HFF-Myc (cell line): ENCODE results near the gene VWA5A.

Experiments used
- DNase-seq: peaks from one replicate; pipeline ENCODE4 v3.0.0-alpha.2; 2011; ENCODE audit warnings: low read depth; ENCODE audit errors: extremely low read depth
- H3K4me3 ChIP-seq: replicated peaks from 2 replicates; pipeline ENCODE4 v1.5.1; 2011; ENCODE audit warnings: low read depth, mild to moderate bottlenecking, control low read depth, low read length
- TF ChIP-seq, protein P1 (sequence below): IDR thresholded peaks from 2 replicates; pipeline ENCODE4 v1.5.1; 2012; ENCODE audit warnings: mild to moderate bottlenecking, low read depth, low read length, control low read depth; ENCODE audit errors: missing control alignments

Gene VWA5A

DNA sequence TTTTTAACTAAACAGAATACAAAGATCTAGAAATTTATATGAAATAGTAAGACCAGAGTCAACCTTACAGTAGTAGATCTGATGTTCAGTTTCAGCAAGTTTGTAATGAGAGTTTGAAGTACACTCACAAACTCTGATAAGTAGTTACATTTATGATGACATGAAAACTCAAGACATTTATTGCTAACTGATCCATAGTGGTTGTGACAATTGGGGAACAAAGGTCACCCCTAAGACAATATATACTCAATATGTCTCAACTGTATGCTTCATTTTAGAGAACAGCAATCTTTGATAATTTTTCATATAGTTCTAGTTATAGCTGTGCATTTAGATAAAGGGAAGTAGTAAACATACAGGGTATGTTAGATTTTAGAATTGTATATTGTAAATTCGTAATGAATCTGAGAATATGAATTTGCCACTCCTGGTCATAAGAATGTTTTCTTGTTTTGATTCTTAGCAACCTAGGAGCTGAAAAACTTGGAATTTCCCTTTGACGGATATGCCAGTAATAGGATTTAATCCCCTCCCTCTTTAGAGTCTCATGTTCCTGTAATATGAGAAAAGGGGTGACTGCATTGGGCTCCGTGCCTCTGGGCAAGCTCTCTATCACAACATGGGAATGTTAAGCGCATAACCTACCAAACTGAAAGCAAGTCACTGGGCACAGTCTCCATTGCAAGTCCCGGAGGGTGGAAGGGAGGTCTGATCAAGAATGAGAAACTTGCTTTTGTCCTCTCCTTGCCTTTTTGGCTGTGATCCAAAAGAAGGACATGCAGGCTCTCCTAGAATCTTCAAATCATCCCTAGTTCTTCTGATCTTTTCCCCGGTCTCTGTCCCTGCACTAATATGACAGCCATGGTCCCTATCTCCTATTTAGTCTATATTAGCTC is 79.3 kb downstream of the VWA5A start:
- DNase-seq: no peak
- H3K4me3 ChIP-seq: no peak overlapping the region
- TF ChIP-seq, protein P1, sequence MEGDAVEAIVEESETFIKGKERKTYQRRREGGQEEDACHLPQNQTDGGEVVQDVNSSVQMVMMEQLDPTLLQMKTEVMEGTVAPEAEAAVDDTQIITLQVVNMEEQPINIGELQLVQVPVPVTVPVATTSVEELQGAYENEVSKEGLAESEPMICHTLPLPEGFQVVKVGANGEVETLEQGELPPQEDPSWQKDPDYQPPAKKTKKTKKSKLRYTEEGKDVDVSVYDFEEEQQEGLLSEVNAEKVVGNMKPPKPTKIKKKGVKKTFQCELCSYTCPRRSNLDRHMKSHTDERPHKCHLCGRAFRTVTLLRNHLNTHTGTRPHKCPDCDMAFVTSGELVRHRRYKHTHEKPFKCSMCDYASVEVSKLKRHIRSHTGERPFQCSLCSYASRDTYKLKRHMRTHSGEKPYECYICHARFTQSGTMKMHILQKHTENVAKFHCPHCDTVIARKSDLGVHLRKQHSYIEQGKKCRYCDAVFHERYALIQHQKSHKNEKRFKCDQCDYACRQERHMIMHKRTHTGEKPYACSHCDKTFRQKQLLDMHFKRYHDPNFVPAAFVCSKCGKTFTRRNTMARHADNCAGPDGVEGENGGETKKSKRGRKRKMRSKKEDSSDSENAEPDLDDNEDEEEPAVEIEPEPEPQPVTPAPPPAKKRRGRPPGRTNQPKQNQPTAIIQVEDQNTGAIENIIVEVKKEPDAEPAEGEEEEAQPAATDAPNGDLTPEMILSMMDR: no peak

DNA sequence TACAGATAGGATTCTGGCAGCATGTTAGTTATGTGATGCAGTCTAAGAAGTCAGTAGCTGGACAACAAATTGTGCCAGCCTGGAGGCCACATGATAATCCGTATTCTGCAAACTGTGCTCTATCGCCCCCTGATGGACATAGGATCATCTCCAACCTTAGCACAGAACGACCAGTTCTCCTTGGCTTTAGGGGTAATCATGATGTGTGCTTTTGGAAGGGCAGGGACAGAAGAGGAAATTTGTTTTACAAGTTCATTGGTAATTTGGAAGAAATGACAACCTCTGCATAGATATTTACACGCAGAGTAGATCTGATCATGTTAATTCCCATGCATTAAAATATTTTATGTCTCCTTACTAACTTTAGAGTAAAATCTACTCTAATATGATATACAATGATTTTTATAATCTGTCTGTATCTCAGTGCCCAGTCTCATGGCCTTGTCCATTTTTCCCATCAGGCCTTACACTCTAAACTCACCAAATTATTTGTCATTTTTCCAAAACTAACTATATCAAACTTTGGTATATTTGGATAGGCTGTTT is 80.0 kb downstream of the VWA5A start:
- no peak overlapping the region for H3K4me3 ChIP-seq
- TF ChIP-seq, protein P1: peak; percentile 82
- peak; percentile 45 for DNase-seq
